Renal cortex interstitium (tissue), 15 donors: ENCODE measurements around the gene CEACAM4. TPM values are rescaled to one million over a fixed set of nuclear protein-coding genes. Genes with fewer than 3 reads are reported as not detected.
A peak's percentile ranks its signal among the peaks of the same experiment; 100 is the strongest.
"Not testable (repeated sequence)": the region's sequence is repeated elsewhere in the genome, so short reads cannot be mapped to it uniquely, and the experiment has no call there.

Source experiments
- DNase-seq, 11 donors: peaks; one replicate each; pipeline ENCODE4 v3.0.0-alpha.2; 2013; ENCODE audit warnings: low read depth in 9 of 11, low spot score in 4 of 11; ENCODE audit errors: extremely low read depth in 1 of 11
- long read RNA-seq, 16 experiments: transcript quantifications; one replicate each; lab custom pipeline, GENCODE V29; 2026
- polyA plus RNA-seq, 3 donors: library from polyadenylated mRNA; unstranded; fragments of 120-200 nt; gene quantifications; one replicate each; pipeline ENCODE4 v1.2.1, GENCODE V29; 2013; ENCODE audit not compliant: insufficient read length in 3 of 3

Gene CEACAM4
- under 1 TPM in 1 of 3 donors, not detected in 2; 0.12 TPM for polyA plus RNA-seq
- long read RNA-seq, donor 1: 0 reads
- long read RNA-seq, donor 2: 0 reads
- long read RNA-seq, donor 3: 0 reads
- long read RNA-seq, donor 4: 0 reads
- long read RNA-seq, donor 5: 0 reads
- long read RNA-seq, donor 6: 0 reads
- long read RNA-seq, donor 7: 0 reads
- long read RNA-seq, donor 8: 0 reads
- long read RNA-seq, donor 9: 0 reads
- long read RNA-seq, donor 10: 0 reads
- long read RNA-seq, donor 11: 0 reads
- long read RNA-seq, donor 12: 0 reads
- long read RNA-seq, donor 13: 0 reads
- long read RNA-seq, donor 14: 0 reads
- long read RNA-seq, donor 15: 0 reads
- long read RNA-seq, donor 16: 0 reads

DNA sequence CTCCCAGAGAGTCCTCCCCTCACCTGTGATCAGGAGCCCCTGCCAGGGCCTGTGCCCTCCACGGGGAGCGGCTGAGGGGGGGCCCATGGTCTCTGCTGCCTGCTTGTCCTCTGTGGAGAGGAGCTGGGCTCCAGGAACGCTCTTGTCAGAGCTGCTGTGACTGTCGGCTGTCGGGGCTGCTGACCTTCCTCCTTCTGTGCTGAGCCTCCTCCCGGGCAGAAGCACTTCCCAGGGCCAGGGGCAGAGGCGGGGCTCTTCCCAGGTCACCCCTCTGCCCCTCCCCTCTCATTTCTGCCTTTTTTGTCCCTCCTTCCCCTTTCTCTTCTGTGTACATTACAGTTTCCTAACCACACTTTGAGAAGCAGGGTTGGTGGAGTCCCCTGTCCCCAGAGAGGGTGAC lies at the start of gene CEACAM4:
TSS of gene CEACAM4 (minus strand) at position 198 of the 400 bp plus-strand sequence. CDS start at position 87, 111 bp downstream.
- no peak for DNase-seq

GRCh38 chr19:41671486-41671885 lies 44.6 kb upstream of the CEACAM4 start:
- DNase-seq: no peak

DNA sequence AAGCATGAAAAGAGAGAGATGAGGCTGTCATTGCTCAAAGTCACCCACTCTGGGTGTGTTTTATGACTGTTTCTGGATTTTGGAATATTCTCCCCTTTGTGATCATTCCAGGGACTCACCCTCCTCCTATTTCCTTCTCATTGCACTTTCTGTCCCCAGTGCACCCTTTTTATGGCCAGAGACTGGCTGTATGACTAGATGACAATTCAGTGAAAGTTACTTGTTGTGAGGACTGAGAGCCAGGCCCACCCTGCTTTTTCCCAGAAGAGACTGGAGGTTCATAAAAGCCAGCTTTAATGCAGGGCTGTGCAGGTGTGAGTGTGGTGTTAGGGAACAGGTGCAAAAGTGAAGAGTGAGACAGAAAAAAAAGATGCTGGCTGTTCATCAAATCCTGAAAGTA lies 43.9 kb upstream of the CEACAM4 start:
- DNase-seq: no peak

- DNase-seq: no peak
Observed at GRCh38 chr19:41668315-41668714, 41.4 kb upstream of the CEACAM4 start.

- no peak for DNase-seq
Observed at GRCh38 chr19:41666075-41666474, 39.2 kb upstream of the CEACAM4 start.

DNA sequence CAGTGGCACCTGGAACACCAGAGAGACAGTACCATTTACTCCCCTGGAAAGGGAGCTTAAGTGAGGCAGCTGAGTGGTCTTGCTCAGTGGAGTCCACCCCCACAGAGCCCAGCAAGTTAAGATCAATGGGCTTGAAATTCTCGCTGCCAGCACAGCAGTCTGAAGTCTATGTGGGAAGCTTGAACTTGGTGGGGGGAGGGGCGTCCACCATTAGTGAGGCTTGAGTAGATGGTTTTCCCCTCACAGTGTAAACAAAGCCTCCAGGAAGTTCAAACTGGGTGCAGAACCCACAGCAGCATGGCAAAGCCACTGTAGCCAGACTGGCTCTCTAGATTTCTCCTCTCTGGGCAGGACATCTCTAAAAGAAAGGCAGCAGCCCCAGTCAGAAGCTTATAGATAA lies 30.3 kb upstream of the CEACAM4 start:
- DNase-seq: no peak

DNA sequence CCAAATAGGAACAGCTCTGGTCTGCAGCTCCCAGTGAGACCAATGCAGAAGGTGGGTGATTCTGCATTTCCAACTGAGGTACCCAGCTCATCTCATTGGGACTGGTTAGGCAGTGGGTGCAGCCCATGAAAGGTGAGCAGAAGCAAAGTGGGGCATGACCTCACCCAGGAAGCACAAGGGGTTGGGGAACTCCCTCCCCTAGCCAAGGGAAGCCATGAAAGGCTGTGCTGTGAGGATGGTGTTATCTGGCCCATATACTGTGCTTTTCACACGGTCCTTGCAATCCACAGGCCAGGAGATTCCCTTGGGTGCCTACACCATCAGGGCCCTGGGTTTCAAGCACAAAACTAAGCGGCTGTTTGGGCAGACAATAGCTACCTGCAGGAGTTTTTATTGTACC lies 29.9 kb upstream of the CEACAM4 start:
- not testable (repeated sequence) for DNase-seq

GRCh38 chr19:41652250-41652649 lies 25.4 kb upstream of the CEACAM4 start:
- DNase-seq: no peak

DNA sequence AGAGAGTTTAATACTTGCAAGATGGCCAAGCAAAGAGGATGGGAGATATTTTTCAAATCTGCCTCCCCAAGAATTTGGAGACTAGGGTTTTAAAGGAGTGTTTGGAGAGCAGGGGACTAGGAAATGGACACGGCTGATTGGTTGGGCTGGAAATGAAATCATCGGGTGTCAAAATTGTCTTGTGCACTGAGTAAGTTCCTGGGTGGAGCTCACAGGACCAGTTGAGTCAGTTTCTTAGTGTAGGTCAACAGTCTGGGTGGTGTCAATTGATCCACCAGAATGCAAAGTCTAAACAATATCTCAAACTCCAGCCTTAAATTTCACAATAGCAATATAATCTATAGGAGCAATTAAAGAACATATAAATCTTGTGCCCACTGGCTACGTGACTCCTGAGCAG lies 23.0 kb upstream of the CEACAM4 start:
- no peak for DNase-seq

GRCh38 chr19:41646589-41647204 lies 19.8 kb upstream of the CEACAM4 start:
- DNase-seq: no peak

DNA sequence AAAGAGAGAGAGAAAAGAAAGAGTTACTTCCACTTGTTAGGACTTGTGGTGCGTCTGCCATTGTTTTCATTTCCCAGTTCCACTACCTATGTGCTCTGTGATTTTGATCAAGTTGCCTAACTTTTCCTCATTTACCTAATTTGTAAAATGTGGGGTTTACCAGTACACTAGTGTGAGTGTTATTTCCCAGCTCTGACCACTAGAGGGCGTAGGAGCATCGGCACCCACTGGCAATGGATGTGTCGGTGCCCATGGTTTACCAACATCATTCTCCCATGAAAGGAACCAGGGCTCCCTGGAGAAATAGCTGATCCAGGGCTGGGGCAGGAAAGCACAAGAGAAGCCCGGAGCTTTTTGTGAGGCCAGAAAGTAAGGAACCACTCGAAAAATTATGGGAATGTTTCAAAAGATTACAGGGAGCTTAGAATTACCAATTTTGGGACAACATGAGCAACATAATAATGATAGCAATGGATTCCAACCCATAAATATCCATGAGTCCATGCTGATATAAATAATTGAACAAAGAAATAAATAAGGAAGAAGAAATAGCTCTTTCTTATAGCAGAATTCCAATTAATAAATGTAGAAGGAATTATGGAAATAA lies 15.1 kb upstream of the CEACAM4 start:
- DNase-seq: peak in 8 of 11 donors; percentile 1 to 15 (median 12)

DNA sequence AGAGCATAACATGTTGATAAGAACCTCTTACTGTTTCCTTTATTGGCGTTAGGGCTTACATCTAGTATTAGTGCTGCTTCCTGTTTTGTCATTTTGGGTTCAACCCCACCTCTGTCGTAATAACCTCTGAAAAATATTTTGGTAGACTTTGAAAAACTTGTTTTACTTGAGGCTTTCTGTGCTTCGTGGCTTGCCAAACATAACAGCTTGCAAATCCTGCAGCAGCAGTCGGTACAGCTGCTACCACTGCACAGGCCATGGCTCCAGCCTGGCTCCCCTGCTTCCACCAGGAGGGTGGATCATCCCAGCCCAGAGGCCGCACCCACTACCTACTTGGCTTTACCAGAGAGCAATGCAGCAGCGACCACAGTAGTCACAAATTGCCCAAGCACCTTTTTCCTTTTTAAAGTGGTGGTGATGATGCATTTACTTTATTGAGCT lies 11.8 kb upstream of the CEACAM4 start:
- DNase-seq: no peak

- no peak for DNase-seq
Observed at GRCh38 chr19:41637484-41637883, 10.6 kb upstream of the CEACAM4 start.

DNA sequence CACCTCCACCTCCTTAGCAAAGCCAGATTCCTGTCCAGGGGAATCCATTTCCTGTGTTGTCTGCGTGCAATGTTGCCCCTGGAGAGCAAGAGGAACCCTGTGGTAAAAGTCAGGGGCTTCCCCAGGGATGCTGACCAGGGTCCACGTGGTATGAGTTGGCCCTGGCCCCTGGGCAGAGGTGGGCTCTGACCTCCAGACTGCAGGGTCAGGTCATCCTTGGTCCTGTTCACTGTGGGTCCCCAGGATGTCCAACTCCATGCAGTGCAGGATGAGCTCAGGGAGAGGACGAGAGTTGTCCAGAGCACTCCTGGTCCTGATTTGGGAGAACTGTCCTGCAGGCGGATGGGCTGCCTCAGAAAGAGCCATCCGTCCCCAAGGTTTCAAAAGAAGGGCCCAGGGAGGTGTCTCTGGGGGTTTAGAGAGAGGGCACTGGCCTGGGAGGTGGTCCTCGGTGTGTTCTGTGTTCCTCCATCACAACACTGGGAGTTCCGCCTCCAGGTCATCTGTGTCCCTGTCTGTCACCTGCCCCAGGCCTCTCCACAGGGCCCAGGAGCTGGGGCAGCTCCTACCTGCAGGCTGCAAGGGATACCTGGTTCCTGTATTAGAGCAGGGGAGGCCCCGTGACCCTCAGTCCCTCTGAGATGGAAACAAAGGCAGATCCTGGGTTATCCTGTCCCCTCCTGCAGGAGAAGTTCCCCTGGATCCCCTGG lies 1.2 kb upstream of the CEACAM4 start:
- DNase-seq: no peak

DNA sequence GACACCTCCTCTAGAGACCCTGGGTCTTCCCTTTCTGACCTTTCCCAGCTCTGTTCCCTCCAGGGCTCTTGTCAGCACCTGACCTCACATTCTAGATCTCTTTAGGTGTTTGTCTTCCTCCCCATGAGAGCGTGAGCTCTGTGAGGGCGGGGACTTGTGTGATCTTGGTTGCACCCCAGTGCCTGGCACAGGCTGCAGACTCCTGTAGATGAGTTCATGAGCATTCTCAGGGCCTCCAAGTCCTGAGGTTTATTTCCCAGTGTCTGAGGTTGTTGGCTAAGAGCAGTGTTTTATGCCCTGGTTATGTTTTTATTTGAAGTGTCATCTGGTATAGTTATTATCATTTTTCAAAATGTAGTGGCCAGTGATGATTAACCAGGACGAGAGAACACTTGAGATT lies 596 bp downstream of the CEACAM4 start:
- DNase-seq: no peak

GRCh38 chr19:41624937-41625336 lies 1.9 kb downstream of the CEACAM4 start:
- DNase-seq: no peak

DNA sequence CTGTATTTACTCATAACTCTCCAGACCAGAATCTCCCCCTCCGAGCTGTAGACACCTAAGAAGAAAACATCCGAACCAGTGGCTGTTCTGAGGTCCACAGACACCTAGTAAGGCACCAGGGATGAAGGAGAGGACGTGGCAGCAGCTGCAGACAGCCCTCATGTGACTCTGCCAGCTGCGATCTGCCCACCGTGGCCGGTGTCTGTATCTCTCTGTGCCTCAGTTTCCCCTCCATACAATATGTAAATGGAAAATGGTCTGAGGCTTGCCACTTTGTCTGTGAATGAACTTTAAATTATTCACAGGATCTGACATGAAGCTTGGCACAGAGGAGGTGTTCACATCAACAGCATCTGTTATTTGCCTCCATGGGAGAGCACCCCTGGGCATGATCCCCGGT lies 2.4 kb downstream of the CEACAM4 start:
- DNase-seq: no peak

DNA sequence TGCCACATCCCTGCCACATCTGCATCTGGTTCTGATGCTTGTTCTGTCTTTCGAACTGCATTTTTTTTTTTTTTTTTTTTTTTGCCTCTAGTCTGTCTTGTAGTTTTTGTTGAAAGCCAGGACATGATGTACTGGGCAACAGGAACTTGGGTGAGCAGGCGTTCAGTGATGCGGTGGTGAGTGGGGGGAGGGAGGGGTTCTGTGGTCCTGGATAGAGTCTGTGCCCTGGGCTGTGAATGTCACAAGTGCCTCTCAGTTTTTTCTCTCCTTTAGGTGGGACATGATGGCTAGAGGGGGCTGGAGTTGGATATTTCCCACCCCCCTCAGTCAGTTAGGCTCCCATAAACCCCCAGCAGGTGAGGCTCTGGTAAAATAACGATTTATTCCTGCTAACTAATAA lies 3.5 kb downstream of the CEACAM4 start:
- DNase-seq: no peak

DNA sequence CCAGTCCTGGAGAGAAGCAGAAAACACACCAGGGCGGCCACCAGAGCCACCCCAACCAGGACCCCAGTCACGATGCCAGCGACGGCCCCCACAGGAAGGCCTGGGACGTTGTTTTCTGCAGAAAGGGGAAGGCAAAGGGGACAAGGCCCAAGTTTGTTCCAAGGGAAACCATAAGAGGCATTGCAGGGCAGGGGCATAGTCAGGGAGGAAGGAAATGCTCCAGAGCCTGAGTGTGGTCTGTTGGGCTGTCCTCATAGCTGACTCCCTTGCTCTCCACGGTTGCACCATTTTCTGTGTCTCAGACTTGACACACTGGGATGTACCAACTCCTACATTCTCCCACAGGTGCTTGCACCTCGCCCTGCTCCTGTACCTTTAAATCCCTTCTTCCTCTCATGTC lies 5.2 kb downstream of the CEACAM4 start:
- DNase-seq: no peak

DNA sequence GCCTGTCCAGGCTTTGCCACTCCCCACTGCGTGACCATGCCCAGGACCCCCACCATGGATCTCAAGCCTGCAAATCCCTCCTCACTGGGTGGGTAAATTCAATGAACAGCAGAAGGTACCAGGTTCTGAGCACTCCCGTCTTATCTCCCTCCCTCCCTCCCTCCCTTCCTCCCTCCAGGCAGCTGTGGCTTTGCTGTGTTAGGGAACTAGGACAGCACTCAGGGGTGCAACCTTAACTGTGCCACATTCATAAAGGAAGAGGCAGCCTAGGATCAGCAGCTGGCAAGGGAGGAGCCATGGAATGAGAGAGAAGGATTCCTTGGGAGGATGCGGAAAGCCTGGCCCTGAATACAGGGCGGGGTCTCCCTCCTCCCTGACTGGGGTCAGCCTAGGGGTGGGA lies 5.6 kb downstream of the CEACAM4 start:
- no peak for DNase-seq
